H9 (cell line): ENCODE data around the gene PAX9. TPM values are rescaled to one million over a fixed set of nuclear protein-coding genes. Genes with fewer than 3 reads are reported as not detected.

Source experiments
- DNase-seq: peaks from one replicate; pipeline ENCODE4 v3.0.0-alpha.2; 2017
- H2AFZ ChIP-seq: one replicate; pipeline ENCODE4 v1.6.1; 2013; ENCODE audit warnings: mild to moderate bottlenecking, low read length, control low read depth, moderate library complexity
- H2AK5ac ChIP-seq: 2 replicates; pipeline ENCODE4 v1.6.1; 2013; ENCODE audit warnings: low read length, control low read depth, mixed read lengths; ENCODE audit not compliant: insufficient read length
- H2BK120ac ChIP-seq: one replicate; pipeline ENCODE4 v1.6.1; 2013; ENCODE audit warnings: low read depth, mild to moderate bottlenecking, low read length, control low read depth, inconsistent platforms; ENCODE audit not compliant: poor library complexity, severe bottlenecking
- H2BK12ac ChIP-seq: 2 replicates; pipeline ENCODE4 v1.6.1; 2013; ENCODE audit warnings: low read length, control low read depth, mixed read lengths, low read depth; ENCODE audit not compliant: insufficient read length
- H2BK15ac ChIP-seq: 2 replicates; pipeline ENCODE4 v1.6.1; 2013; ENCODE audit warnings: low read depth, low read length, control low read depth
- H2BK20ac ChIP-seq: one replicate; pipeline ENCODE4 v1.6.1; 2013; ENCODE audit warnings: low read depth, mild to moderate bottlenecking, low read length, control low read depth, inconsistent platforms; ENCODE audit not compliant: poor library complexity, severe bottlenecking
- H2BK5ac ChIP-seq: 2 replicates; pipeline ENCODE4 v1.6.1; 2013; ENCODE audit warnings: low read length, control low read depth, mixed read lengths; ENCODE audit not compliant: insufficient read length
- H3K14ac ChIP-seq: 2 replicates; pipeline ENCODE4 v1.6.1; 2013; ENCODE audit warnings: low read length, control low read depth; ENCODE audit not compliant: insufficient read depth
- H3K18ac ChIP-seq: 2 replicates; pipeline ENCODE4 v1.6.1; 2013; ENCODE audit warnings: low read depth, mild to moderate bottlenecking, mixed read lengths, low read length, control low read depth; ENCODE audit not compliant: insufficient read length
- H3K23ac ChIP-seq: 2 replicates; pipeline ENCODE4 v1.6.1; 2013; ENCODE audit warnings: low read length, control low read depth, mixed read lengths, low read depth; ENCODE audit not compliant: insufficient read length
- H3K23me2 ChIP-seq: 2 replicates; pipeline ENCODE4 v1.6.1; 2013; ENCODE audit warnings: low read depth, mild to moderate bottlenecking, mixed read lengths, low read length, control low read depth; ENCODE audit not compliant: insufficient read length, poor library complexity, severe bottlenecking
- H3K27ac ChIP-seq: 2 replicates; pipeline ENCODE4 v1.5.1; 2013; ENCODE audit warnings: low read length, control low read depth, mixed read lengths, low read depth; ENCODE audit not compliant: insufficient read length
- H3K27me3 ChIP-seq: 2 replicates; pipeline ENCODE4 v1.6.1; 2013; ENCODE audit warnings: low read length, control low read depth, inconsistent platforms; ENCODE audit not compliant: insufficient read depth
- H3K4ac ChIP-seq: 2 replicates; pipeline ENCODE4 v1.6.1; 2013; ENCODE audit warnings: low read depth, mild to moderate bottlenecking, control low read depth, inconsistent platforms, low read length, moderate library complexity
- H3K4me1 ChIP-seq: 2 replicates; pipeline ENCODE4 v1.6.1; 2013; ENCODE audit warnings: low read length, control low read depth, inconsistent platforms; ENCODE audit not compliant: insufficient read depth
- H3K4me2 ChIP-seq: 2 replicates; pipeline ENCODE4 v1.6.1; 2013; ENCODE audit warnings: low read length, control low read depth, mixed read lengths; ENCODE audit not compliant: insufficient read length, insufficient read depth
- H3K56ac ChIP-seq: 2 replicates; pipeline ENCODE4 v1.6.1; 2013; ENCODE audit warnings: low read depth, mild to moderate bottlenecking, mixed read lengths, low read length, control low read depth; ENCODE audit not compliant: insufficient read length
- H3K79me1 ChIP-seq: 2 replicates; pipeline ENCODE4 v1.6.1; 2013; ENCODE audit warnings: low read depth, mild to moderate bottlenecking, moderate library complexity, low read length, control low read depth, inconsistent platforms; ENCODE audit not compliant: insufficient read depth, poor library complexity, severe bottlenecking
- H3K79me2 ChIP-seq: 2 replicates; pipeline ENCODE4 v1.6.1; 2013; ENCODE audit warnings: low read length, control low read depth, inconsistent platforms; ENCODE audit not compliant: insufficient read depth
- H3K9ac ChIP-seq: 2 replicates; pipeline ENCODE4 v1.6.1; 2013; ENCODE audit warnings: low read length, control low read depth, mixed read lengths; ENCODE audit not compliant: insufficient read length; ENCODE audit errors: extremely low read depth
- H3K9me3 ChIP-seq: one replicate; pipeline ENCODE4 v1.6.1; 2013; ENCODE audit warnings: low read depth, low read length, inconsistent platforms; ENCODE audit not compliant: control insufficient read depth
- H3T11ph ChIP-seq: one replicate; pipeline ENCODE4 v1.6.1; 2013; ENCODE audit warnings: mild to moderate bottlenecking, low read length, control low read depth, inconsistent platforms
- H4K20me1 ChIP-seq: one replicate; pipeline ENCODE4 v1.6.1; 2013; ENCODE audit not compliant: control insufficient read depth, insufficient read length, insufficient read depth
- H4K5ac ChIP-seq: 2 replicates; pipeline ENCODE4 v1.6.1; 2013; ENCODE audit warnings: low read depth, mild to moderate bottlenecking, mixed read lengths, low read length, control low read depth; ENCODE audit not compliant: insufficient read length
- H4K8ac ChIP-seq: replicated peaks from 2 replicates; pipeline ENCODE4 v1.6.1; 2013; ENCODE audit warnings: low read length, control low read depth, mixed read lengths, low read depth; ENCODE audit not compliant: insufficient read length
- H4K91ac ChIP-seq: 2 replicates; pipeline ENCODE4 v1.6.1; 2013; ENCODE audit warnings: low read depth, mild to moderate bottlenecking, moderate library complexity, mixed read lengths, low read length, control low read depth; ENCODE audit not compliant: insufficient read length
- H3K27ac Mint-ChIP-seq, 3 experiments: 2 replicates in 2 of 3; 3 replicates in 1 of 3; pipeline ENCODE4 v1.8.0; 2020 to 2021; ENCODE audit warnings: mixed read lengths in 3 of 3, mild to moderate bottlenecking in 1 of 3, moderate library complexity in 1 of 3
- H3K27me3 Mint-ChIP-seq: 2 replicates; pipeline ENCODE4 v1.8.0; 2021; ENCODE audit warnings: low read depth, mild to moderate bottlenecking, moderate library complexity, mixed read lengths
- H3K36me3 Mint-ChIP-seq, 3 experiments: 2 replicates in 2 of 3; 3 replicates in 1 of 3; pipeline ENCODE4 v1.8.0; 2020 to 2021; ENCODE audit warnings: low read depth in 3 of 3, mixed read lengths in 3 of 3; ENCODE audit not compliant: insufficient read depth in 1 of 3
- H3K4me1 Mint-ChIP-seq, 2 experiments: 2 replicates each; pipeline ENCODE4 v1.8.0; 2020; ENCODE audit warnings: mixed read lengths in 2 of 2
- H3K4me3 Mint-ChIP-seq, 2 experiments: 2 replicates in 1 of 2; 3 replicates in 1 of 2; pipeline ENCODE4 v1.8.0; 2020 to 2021; ENCODE audit warnings: mild to moderate bottlenecking in 2 of 2, mixed read lengths in 2 of 2, moderate library complexity in 1 of 2
- H3K9me3 Mint-ChIP-seq, 2 experiments: 2 replicates in 1 of 2; 3 replicates in 1 of 2; pipeline ENCODE4 v1.8.0; 2020; ENCODE audit warnings: mild to moderate bottlenecking in 2 of 2, mixed read lengths in 2 of 2, moderate library complexity in 1 of 2
- WGBS: extraction: QIAGEN DNeasy Blood & Tissue Kit; methylation state at CpG from one replicate; pipeline ENCODE4 v1.1.7; 2013; ENCODE audit warnings: missing lambda C conversion rate, low lambda C conversion rate, mixed read lengths; ENCODE audit not compliant: insufficient read length; ENCODE audit errors: extremely low coverage; 5-methylcytosine and 5-hydroxymethylcytosine counted together
- total RNA-seq: library from RNA; stranded (reverse); gene quantifications from 2 replicates; pipeline ENCODE4 v1.2.1, GENCODE V29; 2021
- TF ChIP-seq, protein P1 (sequence below): fragments of 200-600 bp; sonication (generic); conservative IDR thresholded peaks from 3 replicates; pipeline ENCODE4 v1.8.0; 2021; ENCODE audit warnings: antibody characterized with exemption, mild to moderate bottlenecking

Gene PAX9
- total RNA-seq, 1 experiment from 2014 or later = not detected

DNA sequence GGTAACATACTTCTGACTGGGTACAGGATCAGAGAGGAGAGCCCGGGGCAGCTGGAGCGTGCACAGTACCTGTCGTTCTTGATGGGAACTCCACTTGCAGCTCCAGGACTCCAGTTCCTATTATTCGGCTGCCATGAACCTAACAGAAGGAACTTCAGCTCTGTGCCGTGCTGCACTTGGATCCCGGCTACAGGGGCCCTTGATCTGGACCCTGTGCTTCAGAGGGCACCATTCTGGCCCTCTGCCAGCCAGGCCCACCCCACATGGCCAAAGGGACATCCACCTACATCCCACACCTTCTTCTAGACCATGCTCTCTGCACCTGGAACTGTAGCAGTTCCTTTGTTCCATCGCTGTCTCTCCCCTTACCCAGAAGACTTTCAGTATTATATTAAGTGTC lies 58.2 kb downstream of the PAX9 start:
- Histone ChIP-seq H3K23ac (no peak overlapping the region), H2BK15ac (no peak overlapping the region), H3K9ac (no peak overlapping the region), H3K79me2 (no peaks in the 10 kb centered on the region), H3T11ph (no peak overlapping the region), H2AFZ (no peak overlapping the region), H3K27ac (no peak overlapping the region), H4K91ac (no peak overlapping the region), H3K27me3 (no peaks in the 10 kb centered on the region), H4K5ac (no peak overlapping the region), H4K8ac (no peak overlapping the region), H2BK12ac (no peak overlapping the region), H2BK20ac (no peak overlapping the region), H4K20me1 (no peaks in the 10 kb centered on the region), H3K4ac (no peak overlapping the region), H3K56ac (no peak overlapping the region), H3K79me1 (no peaks in the 10 kb centered on the region), H3K9me3 (no peaks in the 10 kb centered on the region), H3K4me2 (no peak overlapping the region), H3K18ac (no peak overlapping the region), H2AK5ac (no peak overlapping the region), H3K4me1 (peaks cover 11% of the 10 kb centered on the region; the same call in 1 of the 2 replicates), H2BK5ac (no peak overlapping the region), H3K14ac (no peak overlapping the region), H3K23me2 (no peaks in the 10 kb centered on the region), H2BK120ac (no peak overlapping the region)
- WGBS = no CpG with 5 or more reads among the region's 7 CpGs
- no peak overlapping the region for H3K27ac Mint-ChIP-seq
- no peaks in the 10 kb centered on the region for H3K36me3 Mint-ChIP-seq
- H3K27me3 Mint-ChIP-seq = no peaks in the 10 kb centered on the region; the same call in 1 of the 2 replicates
- H3K4me1 Mint-ChIP-seq = peaks cover 19% of the 10 kb centered on the region in 2 experiments
- H3K4me3 Mint-ChIP-seq = no peak overlapping the region
- TF ChIP-seq, protein P1, sequence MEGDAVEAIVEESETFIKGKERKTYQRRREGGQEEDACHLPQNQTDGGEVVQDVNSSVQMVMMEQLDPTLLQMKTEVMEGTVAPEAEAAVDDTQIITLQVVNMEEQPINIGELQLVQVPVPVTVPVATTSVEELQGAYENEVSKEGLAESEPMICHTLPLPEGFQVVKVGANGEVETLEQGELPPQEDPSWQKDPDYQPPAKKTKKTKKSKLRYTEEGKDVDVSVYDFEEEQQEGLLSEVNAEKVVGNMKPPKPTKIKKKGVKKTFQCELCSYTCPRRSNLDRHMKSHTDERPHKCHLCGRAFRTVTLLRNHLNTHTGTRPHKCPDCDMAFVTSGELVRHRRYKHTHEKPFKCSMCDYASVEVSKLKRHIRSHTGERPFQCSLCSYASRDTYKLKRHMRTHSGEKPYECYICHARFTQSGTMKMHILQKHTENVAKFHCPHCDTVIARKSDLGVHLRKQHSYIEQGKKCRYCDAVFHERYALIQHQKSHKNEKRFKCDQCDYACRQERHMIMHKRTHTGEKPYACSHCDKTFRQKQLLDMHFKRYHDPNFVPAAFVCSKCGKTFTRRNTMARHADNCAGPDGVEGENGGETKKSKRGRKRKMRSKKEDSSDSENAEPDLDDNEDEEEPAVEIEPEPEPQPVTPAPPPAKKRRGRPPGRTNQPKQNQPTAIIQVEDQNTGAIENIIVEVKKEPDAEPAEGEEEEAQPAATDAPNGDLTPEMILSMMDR = no peak
- no peak for DNase-seq
- no peaks in the 10 kb centered on the region for H3K9me3 Mint-ChIP-seq
